Measurements from ENCODE around the gene ITPKC. TPM values are rescaled to one million over a fixed set of nuclear protein-coding genes. Genes with fewer than 3 reads are reported as not detected.

Gene ITPKC
- total RNA-seq, 1 experiment from 2014 or later = 11.4 TPM

DNA sequence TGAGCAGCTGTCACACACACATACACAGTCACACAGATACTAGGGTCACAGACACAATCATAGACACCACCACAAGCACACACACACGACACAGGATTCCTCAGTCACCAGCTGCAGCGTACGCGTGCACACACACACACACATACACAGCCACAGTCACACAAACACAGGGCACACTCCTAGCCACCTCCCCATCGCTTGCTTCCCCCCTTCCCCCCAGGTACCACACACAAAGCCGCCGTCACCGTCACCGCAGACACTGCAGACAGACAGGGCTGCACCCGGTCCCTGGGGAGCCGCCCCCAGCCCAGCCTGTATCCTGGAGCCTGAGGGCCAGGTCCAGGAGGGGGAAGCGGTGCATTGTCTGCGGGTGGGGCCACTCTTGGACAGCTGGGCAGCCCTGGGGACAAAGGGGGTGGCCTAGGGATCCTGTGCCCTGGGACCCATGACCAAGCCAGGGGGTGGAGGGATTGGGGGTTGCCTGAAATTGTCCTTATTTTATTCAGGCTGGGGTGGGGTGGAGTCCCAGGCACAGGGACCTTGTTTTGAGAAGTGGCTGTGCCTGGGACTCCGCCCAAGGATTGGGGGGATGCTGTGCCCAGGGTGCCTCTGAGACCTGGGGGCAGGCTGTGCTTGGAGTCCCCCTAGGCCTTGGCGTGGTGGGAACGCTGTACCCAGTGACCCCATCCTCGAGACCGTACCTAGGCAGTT, 27.4 kb upstream of the ITPKC start:
- Histone ChIP-seq H3K4me3 (replicated peaks in 1 of 2; ENCODE audit: low read depth in 1 of 2, low read length in 2 of 2) (peak overlapping the region; percentile 73 to 80), H3K9me3 (ENCODE audit: control insufficient read depth in 1 of 2, insufficient read depth in 1 of 2, low read depth in 1 of 2, low read length in 2 of 2) (no peaks in the 10 kb centered on the region), H4K20me1 (ENCODE audit: insufficient read depth) (no peaks in the 10 kb centered on the region), H3K79me2 (ENCODE audit: insufficient read depth, low read length) (peaks cover 29% of the 10 kb centered on the region), H3K27ac (ENCODE audit: low read depth, low read length) (peak overlapping the region; percentile 62; the same call in 1 of the 2 replicates), H3K27me3 (ENCODE audit: insufficient read depth, low read length) (no peaks in the 10 kb centered on the region), H3K4me1 (ENCODE audit: control insufficient read depth in 1 of 2, insufficient read depth in 2 of 2, low read length in 2 of 2) (peaks cover 12 to 26% of the 10 kb centered on the region in 2 experiments; a peak in 3 of 4 replicates), H3K4me2 (ENCODE audit: low read length) (peak overlapping the region; percentile 98), H3K9me2 (ENCODE audit: insufficient read depth) (no peaks in the 10 kb centered on the region), H3K36me3 (ENCODE audit: control insufficient read depth in 1 of 2, insufficient read depth in 2 of 2, low read length in 2 of 2) (peaks cover 8 to 24% of the 10 kb centered on the region in 2 experiments; a peak in 3 of 4 replicates), H3K9ac (ENCODE audit: low read length) (peak overlapping the region; percentile 92), H2AFZ (ENCODE audit: low read depth, low read length, poor library complexity, severe bottlenecking) (no peak overlapping the region)
- ChIA-PET POLR2A (no interaction called here), RAD21 (ENCODE audit: low non-redundant PET in 1 of 2, low total read pairs in 2 of 2, uncharacterized antibody in 2 of 2, unreplicated experiment in 2 of 2) (no interaction called here), CTCF (no interaction called here)
- BruUV-seq (replicated peaks) = no TSS peak
- ATAC-seq (no peak), DNase-seq (ENCODE audit: low read depth, low spot score) (no peak)
- intact Hi-C loops (cut with micrococcal nuclease) = no loop called here
- TF ChIP-seq JUND (IDR thresholded peaks at IDR 0.05) (no peak), POLR2A (IDR thresholded peaks at IDR 0.05; ENCODE audit: borderline replicate concordance, extremely low read depth, insufficient read depth, insufficient read length) (no peak), RAD21 (IDR thresholded peaks at IDR 0.05; ENCODE audit: low read depth) (no peak), SRF (IDR thresholded peaks at IDR 0.05; ENCODE audit: low read depth) (no peak)

DNA sequence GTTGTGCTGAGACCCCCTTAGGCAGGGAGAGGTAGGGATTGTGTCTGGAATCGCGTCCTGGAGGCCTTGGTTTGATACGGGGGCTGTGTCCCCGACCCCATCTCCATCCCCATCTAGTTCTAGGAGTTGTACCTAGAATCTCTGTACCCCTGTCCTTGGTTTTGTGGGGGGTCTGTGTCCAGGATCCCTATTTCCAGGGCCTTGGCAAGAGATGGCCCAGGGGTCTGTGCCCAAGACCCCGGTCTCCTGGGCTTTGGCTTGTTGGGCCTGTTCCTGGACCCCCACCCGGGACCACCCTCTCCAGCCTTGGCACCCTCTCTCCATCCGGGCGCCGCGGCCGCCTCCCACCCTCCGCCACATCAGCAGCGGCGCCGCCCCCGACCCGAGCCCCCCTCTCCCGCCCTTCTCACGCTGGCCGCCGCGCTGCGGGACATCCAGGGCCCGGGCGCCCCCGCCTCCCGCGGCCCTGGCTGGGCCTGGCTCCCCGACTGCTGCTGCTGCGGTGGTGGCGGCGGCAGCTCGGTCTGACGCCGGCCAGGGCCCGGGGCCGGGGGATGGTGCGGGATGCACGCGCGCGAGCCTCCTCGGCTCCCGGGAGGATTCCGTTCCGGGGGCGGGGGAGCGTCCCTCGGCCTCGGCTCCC, 26.7 kb upstream of the ITPKC start, which contains the start of gene NUMBL:
Gene NUMBL, minus strand, starts transcription at position 602 of the 643 bp plus-strand sequence. Its CDS starts 168 bp downstream, at position 434.
- no peaks in the 10 kb centered on the region for H3K9me3 ChIP-seq (ENCODE audit: control insufficient read depth in 1 of 2, insufficient read depth in 1 of 2, low read depth in 1 of 2, low read length in 2 of 2)
- no TSS peak for BruUV-seq (replicated peaks)
- H3K27ac ChIP-seq (ENCODE audit: low read depth, low read length) = peak within 1 kb of the TSS; percentile 88
- POLR2A ChIA-PET = interaction anchor here (0.6 to 1.6 kb wide), 4 partner anchors 10 to 27 kb away, joined by 3 to 5 read pairs (median 4); partner anchors contain the start of genes COQ8B and ITPKC
- H3K9ac ChIP-seq (ENCODE audit: low read length) = peak within 1 kb of the TSS; percentile 92
- RAD21 ChIA-PET (ENCODE audit: low non-redundant PET in 1 of 2, low total read pairs in 2 of 2, uncharacterized antibody in 2 of 2, unreplicated experiment in 2 of 2) = interaction anchor here in 1 of 2 experiments (0.6 kb wide), 1 partner anchor 19 kb away, joined by 4 read pairs; no protein-coding TSS in a partner anchor
- no peaks in the 10 kb centered on the region for H3K27me3 ChIP-seq (ENCODE audit: insufficient read depth, low read length)
- H2AFZ ChIP-seq (ENCODE audit: low read depth, low read length, poor library complexity, severe bottlenecking) = no peak within 1 kb of the TSS
- peaks cover 12 to 26% of the 10 kb centered on the region in 2 experiments; a peak in 3 of 4 replicates for H3K4me1 ChIP-seq (ENCODE audit: control insufficient read depth in 1 of 2, insufficient read depth in 2 of 2, low read length in 2 of 2)
- peak within 1 kb of the TSS; percentile 98 for H3K4me2 ChIP-seq (ENCODE audit: low read length)
- no peaks in the 10 kb centered on the region for H4K20me1 ChIP-seq (ENCODE audit: insufficient read depth)
- CTCF ChIA-PET = interaction anchor here (0.6 kb wide), 2 partner anchors 820 to 1011 kb away, joined by 3 to 4 read pairs; no protein-coding TSS in a partner anchor
- no peak for ATAC-seq
- no peak for DNase-seq (ENCODE audit: low read depth, low spot score)
- H3K9me2 ChIP-seq (ENCODE audit: insufficient read depth) = no peaks in the 10 kb centered on the region
- peaks cover 29% of the 10 kb centered on the region for H3K79me2 ChIP-seq (ENCODE audit: insufficient read depth, low read length)
- intact Hi-C loops (cut with micrococcal nuclease) = no loop called here
- peak within 1 kb of the TSS; percentile 73 to 80 for H3K4me3 ChIP-seq (replicated peaks in 1 of 2; ENCODE audit: low read depth in 1 of 2, low read length in 2 of 2)
- peaks cover 6 to 19% of the 10 kb centered on the region in 2 experiments; a peak in 3 of 4 replicates for H3K36me3 ChIP-seq (ENCODE audit: control insufficient read depth in 1 of 2, insufficient read depth in 2 of 2, low read length in 2 of 2)
- TF ChIP-seq ELF1 (IDR thresholded peaks at IDR 0.05; ENCODE audit: borderline replicate concordance, low read depth) (no peak), SP1 (IDR thresholded peaks at IDR 0.05; ENCODE audit: low read depth) (no peak), POLR2AphosphoS5 (IDR thresholded peaks at IDR 0.05; ENCODE audit: low read depth, low read length) (peak; percentile 87)
- TF ChIP-seq, protein P1, sequence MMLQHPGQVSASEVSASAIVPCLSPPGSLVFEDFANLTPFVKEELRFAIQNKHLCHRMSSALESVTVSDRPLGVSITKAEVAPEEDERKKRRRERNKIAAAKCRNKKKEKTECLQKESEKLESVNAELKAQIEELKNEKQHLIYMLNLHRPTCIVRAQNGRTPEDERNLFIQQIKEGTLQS (IDR thresholded peaks at IDR 0.05) = no peak
